ENCODE measurements around the gene ZNF549. TPM values are rescaled to one million over a fixed set of nuclear protein-coding genes. Genes with fewer than 3 reads are reported as not detected.

The ZNF549 gene
- total RNA-seq, 1 experiment from 2014 or later: 9.2 TPM

DNA sequence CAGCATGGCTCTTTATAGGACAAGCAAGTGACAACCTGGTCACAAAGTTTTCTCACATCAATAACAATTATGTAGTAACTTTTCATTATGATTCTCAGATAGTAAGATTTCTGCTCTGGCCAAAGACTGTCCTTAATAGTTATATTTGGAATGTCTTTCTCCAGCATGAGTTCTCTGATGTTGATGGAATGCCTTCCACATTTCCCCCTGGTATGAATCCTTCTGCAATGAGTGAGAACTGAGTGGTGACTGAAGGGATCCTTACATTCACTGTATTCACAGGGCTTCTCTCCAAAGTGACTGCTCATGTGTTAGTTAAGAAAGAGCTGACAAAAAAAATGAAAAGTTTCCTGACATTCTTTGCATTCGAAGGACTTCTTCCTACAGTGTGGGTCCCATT is 19.4 kb downstream of the ZNF549 start:
- peaks cover 80% of the 10 kb centered on the region for H3K36me3 Mint-ChIP-seq
- CTCF ChIA-PET: no interaction called here
- H3K9me3 Mint-ChIP-seq: peaks cover 18% of the 10 kb centered on the region
- ATAC-seq (no peak), DNase-seq (ENCODE audit: low spot score) (no peak)
- no peak overlapping the region for H3K27ac Mint-ChIP-seq
- no peaks in the 10 kb centered on the region for H3K27me3 Mint-ChIP-seq (ENCODE audit: low read depth)
- H3K4me3 Mint-ChIP-seq: no peak overlapping the region
- TF ChIP-seq CREB1 (CRISPR knock-in tag; IDR thresholded peaks at IDR 0.05) (no peak), RELA (CRISPR knock-in tag; IDR thresholded peaks at IDR 0.05; ENCODE audit: borderline replicate concordance) (no peak), NFYB (CRISPR knock-in tag; conservative IDR thresholded peaks at IDR 0.05; ENCODE audit: low read depth) (no peak)
- POLR2A ChIA-PET: no interaction called here
- no peaks in the 10 kb centered on the region for H3K4me1 Mint-ChIP-seq

DNA sequence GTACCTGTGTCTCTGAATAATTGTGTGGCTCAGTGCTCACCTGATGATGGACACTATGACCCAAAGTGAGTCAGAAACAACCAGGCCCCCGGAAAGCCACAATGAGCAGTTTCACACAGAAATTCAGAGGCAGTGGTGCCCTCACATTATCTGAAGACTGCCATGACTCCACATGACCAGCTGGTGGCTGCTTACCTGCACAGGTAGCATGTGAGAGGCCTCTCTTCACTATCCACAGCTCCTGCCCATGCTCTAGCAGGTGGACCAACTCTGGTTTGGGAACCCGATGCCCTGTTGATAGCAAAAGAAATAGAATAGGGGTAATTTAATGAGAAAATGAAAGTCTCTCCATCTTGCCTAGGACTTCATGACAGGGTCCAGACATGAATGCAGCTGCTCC is 25.3 kb downstream of the ZNF549 start:
- Mint-ChIP-seq H3K27ac (no peak overlapping the region), H3K27me3 (ENCODE audit: low read depth) (no peaks in the 10 kb centered on the region), H3K36me3 (peaks cover 83% of the 10 kb centered on the region), H3K4me1 (no peaks in the 10 kb centered on the region), H3K9me3 (peaks cover 15% of the 10 kb centered on the region), H3K4me3 (no peak overlapping the region)
- POLR2A ChIA-PET: no interaction called here
- ATAC-seq (peak; percentile 65), DNase-seq (ENCODE audit: low spot score) (peak; percentile 12)
- CTCF ChIA-PET: interaction anchor here (0.8 to 1.3 kb wide), 2 partner anchors 25 to 80 kb away, joined by 3 read pairs; partner anchors contain the start of genes ZNF211 and ZNF549
- TF ChIP-seq ZNF219 (CRISPR knock-in tag; IDR thresholded peaks at IDR 0.05; ENCODE audit: borderline replicate concordance): no peak
- TF ChIP-seq ZNF671 (CRISPR knock-in tag; IDR thresholded peaks at IDR 0.05): no peak
- TF ChIP-seq, protein P1, sequence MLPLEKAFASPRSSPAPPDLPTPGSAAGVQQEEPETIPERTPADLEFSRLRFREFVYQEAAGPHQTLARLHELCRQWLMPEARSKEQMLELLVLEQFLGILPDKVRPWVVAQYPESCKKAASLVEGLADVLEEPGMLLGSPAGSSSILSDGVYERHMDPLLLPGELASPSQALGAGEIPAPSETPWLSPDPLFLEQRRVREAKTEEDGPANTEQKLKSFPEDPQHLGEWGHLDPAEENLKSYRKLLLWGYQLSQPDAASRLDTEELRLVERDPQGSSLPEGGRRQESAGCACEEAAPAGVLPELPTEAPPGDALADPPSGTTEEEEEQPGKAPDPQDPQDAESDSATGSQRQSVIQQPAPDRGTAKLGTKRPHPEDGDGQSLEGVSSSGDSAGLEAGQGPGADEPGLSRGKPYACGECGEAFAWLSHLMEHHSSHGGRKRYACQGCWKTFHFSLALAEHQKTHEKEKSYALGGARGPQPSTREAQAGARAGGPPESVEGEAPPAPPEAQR (CRISPR knock-in tag; IDR thresholded peaks at IDR 0.05): no peak
- TF ChIP-seq OVOL2 (CRISPR knock-in tag; IDR thresholded peaks at IDR 0.05; ENCODE audit: borderline replicate concordance): no peak
- no peak for TF ChIP-seq KAT7 (CRISPR knock-in tag; IDR thresholded peaks at IDR 0.05; ENCODE audit: borderline replicate concordance)
- TF ChIP-seq, protein P2, sequence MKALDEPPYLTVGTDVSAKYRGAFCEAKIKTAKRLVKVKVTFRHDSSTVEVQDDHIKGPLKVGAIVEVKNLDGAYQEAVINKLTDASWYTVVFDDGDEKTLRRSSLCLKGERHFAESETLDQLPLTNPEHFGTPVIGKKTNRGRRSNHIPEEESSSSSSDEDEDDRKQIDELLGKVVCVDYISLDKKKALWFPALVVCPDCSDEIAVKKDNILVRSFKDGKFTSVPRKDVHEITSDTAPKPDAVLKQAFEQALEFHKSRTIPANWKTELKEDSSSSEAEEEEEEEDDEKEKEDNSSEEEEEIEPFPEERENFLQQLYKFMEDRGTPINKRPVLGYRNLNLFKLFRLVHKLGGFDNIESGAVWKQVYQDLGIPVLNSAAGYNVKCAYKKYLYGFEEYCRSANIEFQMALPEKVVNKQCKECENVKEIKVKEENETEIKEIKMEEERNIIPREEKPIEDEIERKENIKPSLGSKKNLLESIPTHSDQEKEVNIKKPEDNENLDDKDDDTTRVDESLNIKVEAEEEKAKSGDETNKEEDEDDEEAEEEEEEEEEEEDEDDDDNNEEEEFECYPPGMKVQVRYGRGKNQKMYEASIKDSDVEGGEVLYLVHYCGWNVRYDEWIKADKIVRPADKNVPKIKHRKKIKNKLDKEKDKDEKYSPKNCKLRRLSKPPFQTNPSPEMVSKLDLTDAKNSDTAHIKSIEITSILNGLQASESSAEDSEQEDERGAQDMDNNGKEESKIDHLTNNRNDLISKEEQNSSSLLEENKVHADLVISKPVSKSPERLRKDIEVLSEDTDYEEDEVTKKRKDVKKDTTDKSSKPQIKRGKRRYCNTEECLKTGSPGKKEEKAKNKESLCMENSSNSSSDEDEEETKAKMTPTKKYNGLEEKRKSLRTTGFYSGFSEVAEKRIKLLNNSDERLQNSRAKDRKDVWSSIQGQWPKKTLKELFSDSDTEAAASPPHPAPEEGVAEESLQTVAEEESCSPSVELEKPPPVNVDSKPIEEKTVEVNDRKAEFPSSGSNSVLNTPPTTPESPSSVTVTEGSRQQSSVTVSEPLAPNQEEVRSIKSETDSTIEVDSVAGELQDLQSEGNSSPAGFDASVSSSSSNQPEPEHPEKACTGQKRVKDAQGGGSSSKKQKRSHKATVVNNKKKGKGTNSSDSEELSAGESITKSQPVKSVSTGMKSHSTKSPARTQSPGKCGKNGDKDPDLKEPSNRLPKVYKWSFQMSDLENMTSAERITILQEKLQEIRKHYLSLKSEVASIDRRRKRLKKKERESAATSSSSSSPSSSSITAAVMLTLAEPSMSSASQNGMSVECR (CRISPR knock-in tag; IDR thresholded peaks at IDR 0.05; ENCODE audit: borderline replicate concordance): no peak
- TF ChIP-seq, protein P3, sequence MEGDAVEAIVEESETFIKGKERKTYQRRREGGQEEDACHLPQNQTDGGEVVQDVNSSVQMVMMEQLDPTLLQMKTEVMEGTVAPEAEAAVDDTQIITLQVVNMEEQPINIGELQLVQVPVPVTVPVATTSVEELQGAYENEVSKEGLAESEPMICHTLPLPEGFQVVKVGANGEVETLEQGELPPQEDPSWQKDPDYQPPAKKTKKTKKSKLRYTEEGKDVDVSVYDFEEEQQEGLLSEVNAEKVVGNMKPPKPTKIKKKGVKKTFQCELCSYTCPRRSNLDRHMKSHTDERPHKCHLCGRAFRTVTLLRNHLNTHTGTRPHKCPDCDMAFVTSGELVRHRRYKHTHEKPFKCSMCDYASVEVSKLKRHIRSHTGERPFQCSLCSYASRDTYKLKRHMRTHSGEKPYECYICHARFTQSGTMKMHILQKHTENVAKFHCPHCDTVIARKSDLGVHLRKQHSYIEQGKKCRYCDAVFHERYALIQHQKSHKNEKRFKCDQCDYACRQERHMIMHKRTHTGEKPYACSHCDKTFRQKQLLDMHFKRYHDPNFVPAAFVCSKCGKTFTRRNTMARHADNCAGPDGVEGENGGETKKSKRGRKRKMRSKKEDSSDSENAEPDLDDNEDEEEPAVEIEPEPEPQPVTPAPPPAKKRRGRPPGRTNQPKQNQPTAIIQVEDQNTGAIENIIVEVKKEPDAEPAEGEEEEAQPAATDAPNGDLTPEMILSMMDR (IDR thresholded peaks at IDR 0.05): no peak
- TF ChIP-seq, protein P4, sequence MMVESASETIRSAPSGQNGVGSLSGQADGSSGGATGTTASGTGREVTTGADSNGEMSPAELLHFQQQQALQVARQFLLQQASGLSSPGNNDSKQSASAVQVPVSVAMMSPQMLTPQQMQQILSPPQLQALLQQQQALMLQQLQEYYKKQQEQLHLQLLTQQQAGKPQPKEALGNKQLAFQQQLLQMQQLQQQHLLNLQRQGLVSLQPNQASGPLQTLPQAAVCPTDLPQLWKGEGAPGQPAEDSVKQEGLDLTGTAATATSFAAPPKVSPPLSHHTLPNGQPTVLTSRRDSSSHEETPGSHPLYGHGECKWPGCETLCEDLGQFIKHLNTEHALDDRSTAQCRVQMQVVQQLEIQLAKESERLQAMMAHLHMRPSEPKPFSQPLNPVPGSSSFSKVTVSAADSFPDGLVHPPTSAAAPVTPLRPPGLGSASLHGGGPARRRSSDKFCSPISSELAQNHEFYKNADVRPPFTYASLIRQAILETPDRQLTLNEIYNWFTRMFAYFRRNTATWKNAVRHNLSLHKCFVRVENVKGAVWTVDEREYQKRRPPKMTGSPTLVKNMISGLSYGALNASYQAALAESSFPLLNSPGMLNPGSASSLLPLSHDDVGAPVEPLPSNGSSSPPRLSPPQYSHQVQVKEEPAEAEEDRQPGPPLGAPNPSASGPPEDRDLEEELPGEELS (CRISPR knock-in tag; IDR thresholded peaks at IDR 0.05): no peak
- TF ChIP-seq, protein P5, sequence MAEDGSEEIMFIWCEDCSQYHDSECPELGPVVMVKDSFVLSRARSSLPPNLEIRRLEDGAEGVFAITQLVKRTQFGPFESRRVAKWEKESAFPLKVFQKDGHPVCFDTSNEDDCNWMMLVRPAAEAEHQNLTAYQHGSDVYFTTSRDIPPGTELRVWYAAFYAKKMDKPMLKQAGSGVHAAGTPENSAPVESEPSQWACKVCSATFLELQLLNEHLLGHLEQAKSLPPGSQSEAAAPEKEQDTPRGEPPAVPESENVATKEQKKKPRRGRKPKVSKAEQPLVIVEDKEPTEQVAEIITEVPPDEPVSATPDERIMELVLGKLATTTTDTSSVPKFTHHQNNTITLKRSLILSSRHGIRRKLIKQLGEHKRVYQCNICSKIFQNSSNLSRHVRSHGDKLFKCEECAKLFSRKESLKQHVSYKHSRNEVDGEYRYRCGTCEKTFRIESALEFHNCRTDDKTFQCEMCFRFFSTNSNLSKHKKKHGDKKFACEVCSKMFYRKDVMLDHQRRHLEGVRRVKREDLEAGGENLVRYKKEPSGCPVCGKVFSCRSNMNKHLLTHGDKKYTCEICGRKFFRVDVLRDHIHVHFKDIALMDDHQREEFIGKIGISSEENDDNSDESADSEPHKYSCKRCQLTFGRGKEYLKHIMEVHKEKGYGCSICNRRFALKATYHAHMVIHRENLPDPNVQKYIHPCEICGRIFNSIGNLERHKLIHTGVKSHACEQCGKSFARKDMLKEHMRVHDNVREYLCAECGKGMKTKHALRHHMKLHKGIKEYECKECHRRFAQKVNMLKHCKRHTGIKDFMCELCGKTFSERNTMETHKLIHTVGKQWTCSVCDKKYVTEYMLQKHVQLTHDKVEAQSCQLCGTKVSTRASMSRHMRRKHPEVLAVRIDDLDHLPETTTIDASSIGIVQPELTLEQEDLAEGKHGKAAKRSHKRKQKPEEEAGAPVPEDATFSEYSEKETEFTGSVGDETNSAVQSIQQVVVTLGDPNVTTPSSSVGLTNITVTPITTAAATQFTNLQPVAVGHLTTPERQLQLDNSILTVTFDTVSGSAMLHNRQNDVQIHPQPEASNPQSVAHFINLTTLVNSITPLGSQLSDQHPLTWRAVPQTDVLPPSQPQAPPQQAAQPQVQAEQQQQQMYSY (CRISPR knock-in tag; IDR thresholded peaks at IDR 0.05): no peak
- TF ChIP-seq, protein P6, sequence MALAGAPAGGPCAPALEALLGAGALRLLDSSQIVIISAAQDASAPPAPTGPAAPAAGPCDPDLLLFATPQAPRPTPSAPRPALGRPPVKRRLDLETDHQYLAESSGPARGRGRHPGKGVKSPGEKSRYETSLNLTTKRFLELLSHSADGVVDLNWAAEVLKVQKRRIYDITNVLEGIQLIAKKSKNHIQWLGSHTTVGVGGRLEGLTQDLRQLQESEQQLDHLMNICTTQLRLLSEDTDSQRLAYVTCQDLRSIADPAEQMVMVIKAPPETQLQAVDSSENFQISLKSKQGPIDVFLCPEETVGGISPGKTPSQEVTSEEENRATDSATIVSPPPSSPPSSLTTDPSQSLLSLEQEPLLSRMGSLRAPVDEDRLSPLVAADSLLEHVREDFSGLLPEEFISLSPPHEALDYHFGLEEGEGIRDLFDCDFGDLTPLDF (CRISPR knock-in tag; IDR thresholded peaks at IDR 0.05): no peak
- no peak for TF ChIP-seq NR2C2 (CRISPR knock-in tag; IDR thresholded peaks at IDR 0.05)
- TF ChIP-seq, protein P7, sequence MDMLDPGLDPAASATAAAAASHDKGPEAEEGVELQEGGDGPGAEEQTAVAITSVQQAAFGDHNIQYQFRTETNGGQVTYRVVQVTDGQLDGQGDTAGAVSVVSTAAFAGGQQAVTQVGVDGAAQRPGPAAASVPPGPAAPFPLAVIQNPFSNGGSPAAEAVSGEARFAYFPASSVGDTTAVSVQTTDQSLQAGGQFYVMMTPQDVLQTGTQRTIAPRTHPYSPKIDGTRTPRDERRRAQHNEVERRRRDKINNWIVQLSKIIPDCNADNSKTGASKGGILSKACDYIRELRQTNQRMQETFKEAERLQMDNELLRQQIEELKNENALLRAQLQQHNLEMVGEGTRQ (CRISPR knock-in tag; IDR thresholded peaks at IDR 0.05): no peak
- TF ChIP-seq NFYB (CRISPR knock-in tag; conservative IDR thresholded peaks at IDR 0.05; ENCODE audit: low read depth): no peak
- no peak for TF ChIP-seq ZNF423 (CRISPR knock-in tag; IDR thresholded peaks at IDR 0.05)
- TF ChIP-seq EMX1 (CRISPR knock-in tag; IDR thresholded peaks at IDR 0.05): no peak
- TF ChIP-seq, protein P8, sequence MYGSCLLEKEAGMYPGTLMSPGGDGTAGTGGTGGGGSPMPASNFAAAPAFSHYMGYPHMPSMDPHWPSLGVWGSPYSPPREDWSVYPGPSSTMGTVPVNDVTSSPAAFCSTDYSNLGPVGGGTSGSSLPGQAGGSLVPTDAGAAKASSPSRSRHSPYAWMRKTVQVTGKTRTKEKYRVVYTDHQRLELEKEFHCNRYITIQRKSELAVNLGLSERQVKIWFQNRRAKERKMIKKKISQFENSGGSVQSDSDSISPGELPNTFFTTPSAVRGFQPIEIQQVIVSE (CRISPR knock-in tag; IDR thresholded peaks at IDR 0.05; ENCODE audit: borderline replicate concordance): no peak
- TF ChIP-seq NFE2L1 (CRISPR knock-in tag; IDR thresholded peaks at IDR 0.05): no peak
